Liver (tissue), 9 donors: ENCODE results near the gene MTHFD1L. TPM values are rescaled to one million over a fixed set of nuclear protein-coding genes. Genes with fewer than 3 reads are reported as not detected.

Source experiments
- DNase-seq: peaks from one replicate; pipeline ENCODE4 v3.0.0-alpha.2; 2017; ENCODE audit warnings: low spot score
- H3K27ac ChIP-seq, 2 donors: one replicate each; pipeline ENCODE4 v1.7.0; 2013; ENCODE audit warnings: inconsistent platforms in 2 of 2, low read length in 2 of 2, control low read depth in 1 of 2, low read depth in 1 of 2, mild to moderate bottlenecking in 1 of 2
- H3K27me3 ChIP-seq, 4 donors: one replicate each; pipeline versions ENCODE4 v1.6.1 to v1.7.0; 2013; ENCODE audit warnings: low read length in 3 of 4, inconsistent platforms in 1 of 4, mild to moderate bottlenecking in 1 of 4, moderate library complexity in 1 of 4; ENCODE audit not compliant: control insufficient read depth in 4 of 4, insufficient read depth in 4 of 4
- H3K36me3 ChIP-seq, 4 donors: one replicate each; pipeline versions ENCODE4 v1.6.1 to v1.7.0; 2013; ENCODE audit warnings: low read length in 3 of 4, mild to moderate bottlenecking in 3 of 4, low read depth in 1 of 4, moderate library complexity in 1 of 4; ENCODE audit not compliant: control insufficient read depth in 4 of 4, insufficient read depth in 3 of 4
- H3K4me1 ChIP-seq, 4 donors: one replicate each; pipeline versions ENCODE4 v1.6.1 to v1.7.0; 2013; ENCODE audit warnings: low read length in 3 of 4, mild to moderate bottlenecking in 3 of 4, moderate library complexity in 1 of 4; ENCODE audit not compliant: control insufficient read depth in 4 of 4, insufficient read depth in 4 of 4
- H3K4me3 ChIP-seq, 3 donors: one replicate each; pipeline versions ENCODE4 v1.6.1 to v1.7.0; 2013; ENCODE audit warnings: low read length in 3 of 3, control low read depth in 1 of 3, low read depth in 1 of 3, mild to moderate bottlenecking in 1 of 3
- H3K9ac ChIP-seq, 2 donors: one replicate each; pipeline ENCODE4 v1.7.0; 2013; ENCODE audit warnings: low read length in 2 of 2, mild to moderate bottlenecking in 2 of 2, moderate library complexity in 2 of 2, control low read depth in 1 of 2, low read depth in 1 of 2
- H3K9me3 ChIP-seq, 4 donors: one replicate each; pipeline versions ENCODE4 v1.6.1 to v1.7.0; 2013; ENCODE audit warnings: low read length in 3 of 4; ENCODE audit not compliant: control insufficient read depth in 4 of 4
- ATF3 ChIP-seq: IDR thresholded peaks from 2 replicates; pipeline ENCODE4 v1.6.1; 2016; ENCODE audit warnings: antibody characterized with exemption
- CTCF ChIP-seq: fragments of 150-350 bp; IDR thresholded peaks from 2 replicates; pipeline ENCODE4 v1.5.1; 2017; ENCODE audit warnings: improper control_type of control experiment, low read depth, low read length; ENCODE audit not compliant: missing input control
- EGR1 ChIP-seq, 2 donors: IDR thresholded peaks; 2 replicates each; pipeline ENCODE4 v1.6.1; 2016 to 2018; ENCODE audit warnings: antibody characterized with exemption in 2 of 2, low read depth in 2 of 2
- FOXA1 ChIP-seq: IDR thresholded peaks from 2 replicates; pipeline ENCODE4 v1.6.1; 2016; ENCODE audit warnings: antibody characterized with exemption
- FOXA2 ChIP-seq: IDR thresholded peaks from 2 replicates; pipeline ENCODE4 v1.6.1; 2016; ENCODE audit warnings: antibody characterized with exemption
- GABPA ChIP-seq, 2 donors: IDR thresholded peaks in 1 of 2; conservative IDR thresholded peaks in 1 of 2; 2 replicates each; pipeline ENCODE4 v1.6.1; 2016; ENCODE audit warnings: antibody characterized with exemption in 2 of 2, mild to moderate bottlenecking in 1 of 2, moderate library complexity in 1 of 2
- HNF4A ChIP-seq, 2 donors: conservative IDR thresholded peaks; 2 replicates each; pipeline ENCODE4 v1.6.1; 2016; ENCODE audit warnings: antibody characterized with exemption in 2 of 2, mild to moderate bottlenecking in 2 of 2
- HNF4G ChIP-seq: IDR thresholded peaks from 2 replicates; pipeline ENCODE4 v1.6.1; 2016; ENCODE audit warnings: antibody characterized with exemption
- JUND ChIP-seq, 2 donors: IDR thresholded peaks; 2 replicates each; pipeline ENCODE4 v1.6.1; 2016; ENCODE audit warnings: antibody characterized with exemption in 2 of 2
- MAX ChIP-seq: IDR thresholded peaks from 2 replicates; pipeline ENCODE4 v1.6.1; 2016; ENCODE audit warnings: antibody characterized with exemption
- NR2F2 ChIP-seq: IDR thresholded peaks from 2 replicates; pipeline ENCODE4 v1.6.1; 2016; ENCODE audit warnings: antibody characterized with exemption
- RAD21 ChIP-seq, 2 donors: IDR thresholded peaks; 2 replicates each; pipeline ENCODE4 v1.6.1; 2016; ENCODE audit warnings: antibody characterized with exemption in 2 of 2, mild to moderate bottlenecking in 2 of 2
- REST ChIP-seq: IDR thresholded peaks from 2 replicates; pipeline ENCODE4 v1.6.1; 2016; ENCODE audit warnings: antibody characterized with exemption, mild to moderate bottlenecking
- RXRA ChIP-seq, 2 donors: IDR thresholded peaks; 2 replicates each; pipeline ENCODE4 v1.6.1; 2017 to 2018; ENCODE audit warnings: antibody characterized with exemption in 2 of 2, mild to moderate bottlenecking in 1 of 2
- SP1 ChIP-seq: IDR thresholded peaks from 2 replicates; pipeline ENCODE4 v1.6.1; 2018; ENCODE audit warnings: antibody characterized with exemption, mild to moderate bottlenecking
- TAF1 ChIP-seq: conservative IDR thresholded peaks from 2 replicates; pipeline ENCODE4 v1.6.1; 2016; ENCODE audit warnings: antibody characterized with exemption, mild to moderate bottlenecking
- YY1 ChIP-seq: IDR thresholded peaks from 2 replicates; pipeline ENCODE4 v1.6.1; 2016; ENCODE audit warnings: antibody characterized with exemption, mild to moderate bottlenecking
- ZBTB33 ChIP-seq: IDR thresholded peaks from 2 replicates; pipeline ENCODE4 v1.6.1; 2016; ENCODE audit warnings: antibody characterized with exemption
- WGBS: extraction: QIAGEN DNeasy Blood & Tissue Kit; methylation state at CpG from one replicate; pipeline ENCODE4 v1.1.7; 2013; 5-methylcytosine and 5-hydroxymethylcytosine counted together
- polyA plus RNA-seq, 2 donors: library from polyadenylated mRNA; stranded (reverse) in 1 of 2; unstranded in 1 of 2; fragments of 200-250 nt in 1 of 2; fragments of >200 nt in 1 of 2; fragmentation: Nextera tagmentation in 1 of 2; extraction: Ambion mirVana in 1 of 2; gene quantifications; one replicate each; pipeline versions ENCODE4 v1.2.1 to v1.2.3, GENCODE V29; 2013 to 2015
- total RNA-seq, 2 donors: library from RNA; depleted of rRNA; stranded (reverse); fragments of >200 nt; gene quantifications; one replicate each; pipeline ENCODE4 v1.2.3, GENCODE V29; 2014
- donor health status: healthy.
- donor health status: healthy.
- donor health status: healthy.
- donor health status: healthy.
- donor health status: healthy.

Gene MTHFD1L
- total and polyA plus RNA-seq, 4 donors = 2.0 to 7.7 (median 2.8) TPM

GRCh38 chr6:151140767-151141166 is 275.3 kb downstream of the MTHFD1L start:
- TF ChIP-seq HNF4G (no peak), REST (no peak), TAF1 (no peak)
- H3K27ac ChIP-seq = no peak overlapping the region
- H3K27me3 ChIP-seq = no peaks in the 10 kb centered on the region
- WGBS = 89% methylated on average over 3 of the region's 3 CpGs
- H3K4me1 ChIP-seq = peaks cover 0 to 10% (median 3%) of the 10 kb centered on the region in 4 donors
- DNase-seq = no peak
- no peak overlapping the region for H3K4me3 ChIP-seq
- no peaks in the 10 kb centered on the region for H3K36me3 ChIP-seq
- H3K9ac ChIP-seq = no peak overlapping the region
- no peaks in the 10 kb centered on the region for H3K9me3 ChIP-seq

DNA sequence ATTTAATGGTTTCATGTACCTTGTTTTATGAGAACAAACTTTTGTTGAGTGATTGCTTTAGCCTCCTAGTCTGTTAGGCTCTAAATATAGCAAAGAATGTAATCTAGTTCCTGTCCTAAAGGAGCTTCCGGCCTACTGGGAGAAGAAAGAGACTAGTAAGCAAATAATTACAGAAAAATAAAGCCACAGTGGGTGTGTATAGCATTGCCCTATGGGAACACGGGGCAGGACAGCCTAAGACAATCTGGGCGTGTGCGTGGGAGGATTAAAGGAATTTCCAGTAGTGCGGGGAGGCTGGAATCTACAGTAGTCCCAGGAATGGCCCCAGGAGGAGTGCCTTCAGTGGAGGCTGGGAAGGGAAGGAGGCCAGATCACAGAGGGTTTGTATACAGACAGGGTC is 276.2 kb downstream of the MTHFD1L start:
- WGBS = 70% methylated on average over 5 of the region's 5 CpGs
- H3K27me3 ChIP-seq = no peaks in the 10 kb centered on the region
- H3K4me3 ChIP-seq = no peak overlapping the region
- no peaks in the 10 kb centered on the region for H3K36me3 ChIP-seq
- no peak overlapping the region for H3K27ac ChIP-seq
- DNase-seq = no peak
- peaks cover 0 to 2% (median 2%) of the 10 kb centered on the region in 4 donors for H3K4me1 ChIP-seq
- no peak for TF ChIP-seq ATF3
- no peak for TF ChIP-seq REST
- no peak for TF ChIP-seq GABPA (IDR thresholded peaks at IDR 0.05 in 1 of 2, conservative IDR thresholded peaks at IDR 0.05 in 1 of 2)
- no peak for TF ChIP-seq YY1
- no peak for TF ChIP-seq FOXA2
- TF ChIP-seq HNF4A (conservative IDR thresholded peaks at IDR 0.05) = no peak
- no peak for TF ChIP-seq CTCF
- peak; percentile 11 to 17 for TF ChIP-seq RAD21 (IDR thresholded peaks at IDR 0.05)
- no peak for TF ChIP-seq EGR1 (IDR thresholded peaks at IDR 0.05; ENCODE audit: low read depth in 2 of 2)
- peak; percentile 16 for TF ChIP-seq SP1
- no peak for TF ChIP-seq FOXA1
- no peak for TF ChIP-seq ZBTB33
- TF ChIP-seq RXRA (IDR thresholded peaks at IDR 0.05) = no peak
- TF ChIP-seq HNF4G = no peak
- TF ChIP-seq TAF1 = no peak
- TF ChIP-seq JUND (IDR thresholded peaks at IDR 0.05) = no peak
- no peak for TF ChIP-seq MAX
- TF ChIP-seq NR2F2 = peak; percentile 35
- H3K9me3 ChIP-seq = no peaks in the 10 kb centered on the region
- no peak overlapping the region for H3K9ac ChIP-seq
